ENCODE measurements around the gene FLOT1. TPM values are rescaled to one million over a fixed set of nuclear protein-coding genes. Genes with fewer than 3 reads are reported as not detected.
"Not testable (repeated sequence)": the region's sequence is repeated elsewhere in the genome, so short reads cannot be mapped to it uniquely, and the experiment has no call there.

The FLOT1 gene
- total RNA-seq, 1 donor from 2014 or later, result 175 TPM

GRCh38 chr6:30760549-30760948 is 18.1 kb upstream of the FLOT1 start:
- Histone ChIP-seq H3K27ac (peak overlapping the region; percentile 9), H3K9me3 (no peaks in the 10 kb centered on the region), H3K4me1 (peaks cover 31% of the 10 kb centered on the region), H3K4me3 (no peak overlapping the region), H3K36me3 (no peaks in the 10 kb centered on the region), H3K27me3 (no peaks in the 10 kb centered on the region)
- intact Hi-C loops (cut with DNase I), result no loop called here
- TF ChIP-seq CTCF (IDR thresholded peaks at IDR 0.05), result no peak
- ATAC-seq (no peak), DNase-seq (no peak)

GRCh38 chr6:30759575-30760239 is 17.2 kb upstream of the FLOT1 start:
- peaks cover 32% of the 10 kb centered on the region for H3K4me1 ChIP-seq
- H3K9me3 ChIP-seq, result no peaks in the 10 kb centered on the region
- intact Hi-C loops (cut with DNase I), result no loop called here
- no peak overlapping the region for H3K4me3 ChIP-seq
- no peaks in the 10 kb centered on the region for H3K36me3 ChIP-seq
- H3K27ac ChIP-seq, result peak overlapping the region; percentile 42
- no peak for TF ChIP-seq CTCF (IDR thresholded peaks at IDR 0.05)
- no peaks in the 10 kb centered on the region for H3K27me3 ChIP-seq
- peak; percentile 86 for ATAC-seq
- no peak for DNase-seq

GRCh38 chr6:30757261-30757904 is 14.9 kb upstream of the FLOT1 start:
- no peak for DNase-seq
- Histone ChIP-seq H3K36me3 (no peaks in the 10 kb centered on the region), H3K27ac (no peak overlapping the region), H3K27me3 (no peaks in the 10 kb centered on the region), H3K4me3 (no peak overlapping the region), H3K9me3 (no peaks in the 10 kb centered on the region), H3K4me1 (peaks cover 26% of the 10 kb centered on the region)
- no peak for ATAC-seq
- TF ChIP-seq CTCF (IDR thresholded peaks at IDR 0.05), result no peak
- intact Hi-C loops (cut with DNase I), result no loop called here

GRCh38 chr6:30756405-30757003 is 14.0 kb upstream of the FLOT1 start:
- H3K36me3 ChIP-seq; H3K4me3 ChIP-seq; H3K27me3 ChIP-seq; H3K9me3 ChIP-seq; H3K27ac ChIP-seq; ATAC-seq; DNase-seq; intact Hi-C loops (cut with DNase I): not testable (repeated sequence)
- H3K4me1 ChIP-seq, result peaks cover 35% of the 10 kb centered on the region

- Histone ChIP-seq H3K27ac (no peak overlapping the region), H3K9me3 (no peaks in the 10 kb centered on the region), H3K4me3 (no peak overlapping the region), H3K36me3 (no peaks in the 10 kb centered on the region), H3K4me1 (peaks cover 35% of the 10 kb centered on the region), H3K27me3 (no peaks in the 10 kb centered on the region)
- TF ChIP-seq CTCF (IDR thresholded peaks at IDR 0.05), result no peak
- ATAC-seq (no peak), DNase-seq (no peak)
- intact Hi-C loops (cut with DNase I), result no loop called here
Observed at GRCh38 chr6:30754631-30755030, 12.1 kb upstream of the FLOT1 start.
